HG03565 (cell line): ENCODE measurements around the gene SOHLH2.

Experiments used
- ATAC-seq: cut with Tn5 transposase; IDR thresholded peaks from one replicate; pipeline ENCODE4 v1.9.1; 2021; ENCODE audit warnings: mild to moderate bottlenecking, moderate library complexity; ENCODE audit not compliant: unreplicated experiment

Gene SOHLH2

DNA sequence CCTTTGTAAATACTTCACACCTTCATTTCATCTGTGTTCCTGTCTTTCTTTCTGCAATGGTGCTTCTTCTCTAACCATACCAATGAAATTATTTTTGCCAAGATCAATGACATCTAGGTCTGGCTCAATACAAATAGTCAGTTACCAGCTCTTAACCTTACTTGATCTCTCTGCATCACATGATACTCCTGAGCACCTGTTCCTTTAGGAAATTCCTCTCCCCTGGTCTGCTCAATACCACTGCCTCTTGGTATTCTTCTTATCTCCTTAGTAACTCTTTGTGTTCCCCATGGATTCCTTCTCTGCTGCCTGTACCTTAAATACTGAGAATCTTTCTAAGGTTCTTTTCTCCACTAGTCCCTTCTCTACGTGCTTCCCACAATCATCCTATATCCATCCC lies 25.9 kb downstream of the SOHLH2 start:
- ATAC-seq = no peak

DNA sequence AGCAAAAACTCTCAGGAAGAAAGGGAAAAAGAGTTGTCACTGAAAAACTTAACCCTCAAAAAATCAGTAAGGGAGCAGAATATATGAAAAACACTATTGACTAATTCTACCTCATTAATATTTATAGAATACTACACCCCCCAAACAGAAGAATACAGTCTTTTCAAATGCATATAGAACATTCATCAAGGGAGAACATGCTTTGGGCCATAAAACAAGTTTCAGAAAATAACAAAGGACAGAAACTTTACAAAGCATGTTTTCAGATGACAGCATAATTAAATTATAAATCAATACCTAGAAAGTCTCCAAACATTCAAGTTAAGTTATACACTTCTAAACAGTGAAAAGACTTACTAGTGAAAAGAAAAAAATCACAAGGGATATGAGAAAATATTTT lies 30.5 kb downstream of the SOHLH2 start:
- no peak for ATAC-seq

DNA sequence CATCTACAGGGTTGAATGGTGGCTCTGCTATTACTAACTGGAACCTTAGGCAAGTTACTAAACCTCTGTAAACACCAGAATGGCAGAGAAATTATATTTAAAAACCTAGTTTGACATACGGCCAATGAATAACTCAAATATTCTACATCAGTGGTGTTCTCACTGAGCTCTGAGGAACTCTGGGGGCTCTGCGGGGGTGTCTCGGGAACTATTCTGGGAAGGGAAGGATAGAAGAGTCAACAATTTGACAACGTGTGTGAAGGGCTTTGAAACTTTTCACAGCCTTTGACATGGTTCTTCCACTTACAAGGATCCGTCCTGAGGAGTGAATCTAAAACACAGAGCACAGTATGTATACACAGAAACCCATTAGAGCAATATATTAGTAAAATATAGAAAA lies 38.7 kb downstream of the SOHLH2 start:
- no peak for ATAC-seq

DNA sequence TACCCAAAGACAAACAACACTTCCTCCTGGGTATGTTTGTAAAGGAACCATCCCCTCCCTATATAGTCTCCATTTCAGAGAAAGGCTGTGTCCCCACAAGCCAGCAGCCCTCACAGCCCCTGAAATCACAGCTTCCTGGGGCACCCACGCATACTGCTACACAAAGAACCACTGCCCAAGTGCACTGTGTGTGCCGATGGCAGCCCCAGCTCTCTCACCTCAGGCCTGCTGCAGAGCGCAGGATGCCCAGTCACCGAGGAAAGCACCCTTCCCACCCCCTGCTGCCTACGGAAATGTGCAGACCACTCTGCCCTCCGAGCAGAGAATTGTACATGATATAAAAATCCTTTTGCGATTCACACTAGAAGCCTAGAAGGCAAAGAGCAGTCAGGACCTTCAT lies 39.4 kb downstream of the SOHLH2 start:
- ATAC-seq = no peak

DNA sequence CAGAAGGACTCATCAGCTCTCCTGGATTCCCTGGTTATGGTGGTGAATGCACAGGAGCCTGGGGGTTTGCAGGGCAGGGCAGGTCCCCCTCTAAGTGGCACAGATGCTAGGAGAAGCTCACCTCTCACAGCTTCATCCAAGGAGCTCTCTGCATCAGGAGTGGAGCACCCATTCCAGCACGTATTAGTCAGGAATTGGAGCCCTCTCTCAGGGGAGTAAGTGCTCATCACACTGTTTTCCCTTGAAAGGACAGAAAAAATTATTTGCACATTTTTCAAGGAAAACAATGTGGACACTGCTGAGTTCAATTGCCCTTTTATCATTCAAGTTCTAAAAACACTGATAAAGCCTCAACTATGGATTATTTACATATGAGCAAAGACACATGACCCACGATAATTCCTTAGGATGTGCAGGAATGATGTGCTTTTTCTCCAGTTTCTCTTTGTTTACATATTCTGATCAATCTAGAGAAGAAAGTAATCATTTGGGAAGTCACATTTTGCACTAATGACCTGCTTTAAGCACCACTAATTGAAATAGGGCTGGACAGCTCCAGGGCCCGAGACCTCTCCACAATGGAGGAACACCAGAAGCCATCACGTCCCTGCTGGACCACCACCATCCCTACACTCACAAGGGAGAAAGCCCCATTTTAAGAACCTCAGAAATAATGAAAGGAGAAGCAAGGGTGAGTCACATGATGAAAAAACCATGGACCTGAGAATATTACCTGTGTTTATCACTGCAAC lies 40.6 kb downstream of the SOHLH2 start:
- ATAC-seq = no peak

DNA sequence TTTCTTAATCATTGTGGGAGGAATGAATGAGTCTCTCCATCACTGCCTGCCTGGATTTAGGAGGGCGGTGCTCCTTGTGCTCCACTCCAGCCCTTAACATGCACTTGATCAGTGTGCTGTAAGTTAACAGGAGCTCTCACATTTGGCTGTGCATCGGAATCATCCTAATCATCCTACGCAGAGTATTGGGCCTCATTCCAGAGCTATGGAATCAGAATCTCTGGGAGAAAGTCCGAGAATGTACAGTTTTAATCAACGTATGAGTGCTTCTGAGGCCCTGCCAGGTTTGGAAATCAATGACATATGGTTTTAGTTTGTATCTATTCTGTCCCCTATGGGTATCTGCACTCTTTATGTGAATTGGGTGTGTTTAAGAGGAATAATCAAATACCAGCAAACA lies 48.3 kb downstream of the SOHLH2 start:
- ATAC-seq = no peak

DNA sequence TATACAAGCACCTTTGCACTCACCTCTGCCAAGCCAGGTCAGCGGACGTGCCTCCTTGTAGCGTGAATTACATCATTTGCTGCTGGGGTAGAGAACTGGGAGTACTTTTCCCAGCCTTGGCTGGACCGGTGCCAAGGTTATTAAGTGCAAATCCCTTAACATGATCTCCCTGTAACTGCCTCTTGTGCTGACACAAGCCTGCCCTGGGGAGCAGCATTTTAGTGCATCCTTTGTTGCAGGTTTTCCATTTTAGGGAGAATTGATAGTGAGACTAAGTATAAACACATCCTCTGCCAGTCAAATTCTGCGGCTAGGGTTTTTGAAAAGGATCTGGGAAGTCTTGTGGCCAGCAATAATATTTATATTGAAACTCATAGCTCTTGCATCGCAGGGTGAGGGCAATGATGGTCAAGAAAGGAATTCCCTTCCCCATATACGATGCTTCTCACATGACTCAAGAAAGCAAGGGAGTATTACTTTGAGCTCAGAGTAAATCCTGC lies 50.5 kb downstream of the SOHLH2 start:
- ATAC-seq = no peak

DNA sequence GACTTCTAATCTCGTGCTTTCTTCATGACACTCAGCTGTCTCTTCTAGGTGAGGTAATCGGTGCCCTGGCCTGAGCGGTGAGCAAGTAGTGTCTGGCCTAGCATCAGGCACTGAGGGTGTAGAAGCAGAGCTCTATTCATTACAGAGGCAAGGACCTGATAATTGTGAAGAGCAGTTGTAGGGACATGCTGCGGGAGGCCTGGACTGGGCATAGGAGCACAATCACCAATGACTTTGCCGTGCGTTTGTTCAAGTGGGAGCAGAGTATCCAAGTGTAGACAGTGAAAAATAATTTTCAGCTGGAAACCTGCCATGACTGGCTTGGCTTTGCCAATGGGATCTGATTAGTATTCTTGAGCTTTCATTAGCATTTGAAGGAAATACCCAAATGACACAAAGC lies 51.1 kb downstream of the SOHLH2 start:
- ATAC-seq = no peak

DNA sequence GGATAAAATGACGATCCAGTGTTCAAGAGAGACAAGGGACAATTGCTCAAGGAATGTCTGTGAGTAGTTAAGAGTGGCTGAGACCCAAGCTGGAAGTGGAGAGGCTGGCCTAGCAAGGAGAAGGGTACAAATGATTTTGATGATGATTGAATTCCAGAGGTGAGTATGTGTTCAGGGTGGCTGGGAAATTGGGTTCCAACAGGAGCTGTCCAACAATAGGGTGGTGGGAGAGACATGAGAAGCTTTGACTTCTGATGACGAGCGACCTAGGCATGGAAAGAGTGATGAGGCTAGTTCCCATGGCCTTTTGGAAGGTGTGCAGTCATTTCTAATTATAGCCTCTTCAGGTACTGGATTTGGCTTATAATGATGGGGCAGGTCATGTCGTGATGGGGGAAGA lies 54.1 kb downstream of the SOHLH2 start:
- ATAC-seq = no peak

DNA sequence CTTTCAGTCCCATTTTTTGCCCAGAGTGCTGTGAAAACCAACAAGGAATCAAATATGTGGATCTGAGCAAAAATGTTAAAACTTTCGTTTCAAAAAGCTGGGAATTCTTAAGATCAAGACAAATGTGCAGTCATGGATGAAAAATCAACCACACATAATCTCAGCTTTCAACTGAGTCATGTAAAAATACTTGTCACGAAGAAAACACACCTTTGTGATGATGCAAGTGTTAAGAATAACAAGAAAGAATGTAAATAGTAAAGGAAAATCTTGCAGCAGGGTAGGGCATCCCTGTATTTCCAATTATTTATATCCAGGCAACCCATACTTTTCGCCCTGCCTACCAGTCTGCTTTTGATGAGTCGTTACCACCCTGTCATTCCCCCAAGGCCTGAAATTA lies 55.7 kb downstream of the SOHLH2 start:
- ATAC-seq = no peak

DNA sequence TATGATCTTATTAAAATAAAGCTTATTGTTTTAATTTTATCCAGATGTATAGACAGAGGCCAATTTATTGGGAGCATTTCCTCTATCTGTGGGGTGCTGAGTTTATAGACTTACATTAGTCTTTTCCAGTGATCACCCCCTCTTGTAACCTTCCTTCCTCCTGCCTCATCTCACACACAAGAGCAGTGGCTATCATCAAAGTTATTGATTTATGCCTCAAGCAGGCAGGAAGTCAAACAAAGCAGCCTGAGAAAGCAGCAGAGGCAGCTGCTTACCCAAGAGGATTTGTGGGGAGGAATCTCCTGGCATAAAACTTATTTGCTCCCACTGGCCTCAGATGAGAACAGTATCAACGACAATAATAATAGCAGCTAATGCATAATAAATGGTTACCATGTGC lies 56.9 kb downstream of the SOHLH2 start:
- no peak for ATAC-seq

DNA sequence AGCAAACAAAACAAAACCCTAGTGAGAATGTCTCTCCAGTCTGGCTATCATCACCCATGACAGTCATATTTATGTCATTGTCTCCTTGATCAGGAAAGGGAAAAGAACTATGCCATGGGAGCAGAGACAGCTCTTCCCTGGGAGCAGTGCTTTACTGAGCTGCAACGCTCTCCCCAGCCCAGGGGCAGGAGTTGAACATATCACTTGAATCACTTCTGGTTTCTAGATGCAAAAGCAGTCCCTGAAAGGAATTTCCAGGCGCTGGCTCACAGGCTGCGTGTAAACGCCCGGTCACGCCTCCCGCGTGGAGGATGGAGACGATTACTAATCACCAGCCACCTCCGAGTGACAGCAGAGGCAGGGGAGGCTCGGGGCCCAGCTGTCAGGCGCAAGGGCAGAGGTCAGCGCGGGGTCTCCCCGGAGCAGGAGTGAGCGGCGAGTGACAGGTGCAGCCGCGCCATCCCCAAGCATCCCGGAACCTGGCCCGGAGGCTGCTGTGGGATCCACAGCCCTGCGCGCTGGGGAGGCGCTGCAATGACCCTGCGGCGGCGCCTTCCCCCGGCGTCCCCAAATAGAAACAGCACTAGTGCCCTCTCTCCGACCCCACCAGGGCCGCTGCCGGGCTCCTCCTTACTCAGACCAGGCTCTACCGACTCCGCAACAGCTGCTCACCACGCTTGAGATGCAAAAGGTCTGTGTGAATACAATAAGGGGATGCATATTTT lies 59.6 kb downstream of the SOHLH2 start:
- ATAC-seq = no peak

DNA sequence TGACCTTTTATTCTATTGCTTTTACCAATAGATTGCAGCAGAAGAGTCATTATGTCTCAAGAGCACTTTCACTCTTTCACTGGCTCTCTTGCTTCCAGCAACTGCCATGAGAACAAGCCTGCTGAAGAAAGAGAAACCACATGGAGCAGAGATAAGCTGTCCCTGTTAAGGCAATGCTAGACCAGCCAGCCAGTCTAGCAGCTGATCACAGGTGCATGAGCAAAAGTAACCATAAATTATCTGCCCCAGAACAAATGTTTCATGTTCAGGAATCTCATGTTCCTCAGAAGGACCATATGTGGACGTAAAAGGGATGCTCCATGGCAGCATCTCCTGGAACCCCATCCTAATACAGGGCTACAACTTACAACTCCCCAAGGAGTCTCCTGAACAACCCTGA lies 62.8 kb downstream of the SOHLH2 start:
- no peak for ATAC-seq

DNA sequence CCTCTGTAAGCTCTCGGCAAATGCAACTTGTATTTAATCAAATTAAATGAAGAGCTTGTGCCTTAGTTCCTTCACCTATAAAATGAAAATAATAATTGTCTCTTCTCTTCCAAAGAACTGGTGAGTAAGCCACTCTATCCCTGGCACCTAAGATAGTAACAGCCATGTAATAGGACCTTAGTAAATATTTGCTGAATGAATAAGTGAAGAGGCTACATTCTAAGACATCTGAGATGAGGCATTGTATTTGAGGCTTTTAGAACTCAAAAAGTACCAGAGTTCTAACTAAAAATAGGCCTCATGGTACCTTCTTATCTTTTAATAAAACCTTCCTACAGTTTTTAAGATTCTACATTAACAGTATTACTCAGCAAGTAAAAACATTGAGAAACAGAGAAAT lies 65.9 kb downstream of the SOHLH2 start:
- ATAC-seq = no peak

DNA sequence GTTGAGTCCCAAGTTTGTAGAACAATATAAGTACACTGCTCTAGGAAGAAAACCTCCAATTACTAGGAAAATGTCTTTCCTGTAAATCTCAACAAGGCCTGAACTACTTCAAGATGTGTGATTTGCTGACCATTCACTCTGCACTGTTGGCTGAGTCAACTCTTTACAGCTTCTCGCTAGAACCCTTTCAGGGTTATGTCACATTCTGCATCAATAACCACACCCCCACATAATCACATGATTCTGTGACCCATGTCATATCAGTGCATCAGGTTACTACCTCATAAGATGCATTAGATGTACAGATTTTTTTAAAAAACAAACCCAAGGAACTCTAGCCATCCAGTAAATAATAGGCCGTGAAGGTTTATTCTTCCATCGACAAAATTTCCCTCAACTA lies 67.0 kb downstream of the SOHLH2 start:
- ATAC-seq = no peak

DNA sequence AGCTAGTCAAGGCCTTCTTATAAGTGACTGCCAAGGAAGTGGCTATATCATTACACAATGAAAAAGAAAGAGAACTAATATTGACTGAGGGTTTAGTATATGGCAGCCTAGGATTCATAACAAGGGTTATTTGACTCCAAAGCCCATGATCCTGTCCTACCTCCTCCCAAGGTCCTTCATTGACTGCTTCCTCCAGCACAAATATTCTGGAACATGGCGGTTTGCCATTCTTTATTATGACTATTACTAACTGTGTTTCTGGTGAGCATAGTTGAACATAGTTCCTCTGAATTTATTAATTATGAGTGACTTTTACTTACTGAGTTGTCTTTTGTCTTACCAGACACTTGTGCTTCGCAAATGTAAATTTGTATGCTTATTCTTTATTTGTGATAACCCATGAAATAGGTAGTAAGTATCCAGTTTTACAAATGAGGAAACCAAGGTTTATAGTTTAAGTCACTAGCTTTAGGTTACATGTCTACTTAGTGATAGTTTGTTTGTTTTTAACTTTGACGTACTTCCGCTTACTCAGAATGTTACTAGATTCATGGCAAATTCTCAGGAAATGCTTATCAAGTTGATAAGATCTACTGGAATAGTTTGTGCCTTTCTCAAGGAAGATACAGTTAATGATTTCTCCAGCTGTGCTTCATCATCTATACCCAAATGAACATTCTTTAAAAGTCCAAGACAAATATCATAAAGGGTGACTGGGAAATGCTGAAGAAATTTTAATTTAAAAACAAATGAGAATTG lies 67.7 kb downstream of the SOHLH2 start:
- ATAC-seq = no peak

DNA sequence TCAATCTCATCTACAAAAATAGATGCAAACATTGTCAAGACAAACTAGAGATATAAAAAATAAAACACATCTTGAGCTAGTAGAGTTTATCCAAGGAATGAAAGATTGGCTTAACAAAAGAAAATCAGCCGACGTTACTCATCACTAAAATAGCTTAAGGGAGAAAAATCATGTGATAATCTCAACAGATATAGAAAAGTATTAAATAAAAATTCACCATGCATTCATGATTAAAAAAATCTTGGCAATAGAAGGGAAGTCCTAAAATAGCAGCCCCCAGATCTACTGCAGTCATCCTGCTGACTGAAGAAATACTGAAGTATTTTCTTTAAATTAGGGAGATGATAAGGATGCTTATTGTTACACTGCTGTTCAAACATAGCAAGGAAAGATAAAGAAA lies 70.6 kb downstream of the SOHLH2 start:
- no peak for ATAC-seq

DNA sequence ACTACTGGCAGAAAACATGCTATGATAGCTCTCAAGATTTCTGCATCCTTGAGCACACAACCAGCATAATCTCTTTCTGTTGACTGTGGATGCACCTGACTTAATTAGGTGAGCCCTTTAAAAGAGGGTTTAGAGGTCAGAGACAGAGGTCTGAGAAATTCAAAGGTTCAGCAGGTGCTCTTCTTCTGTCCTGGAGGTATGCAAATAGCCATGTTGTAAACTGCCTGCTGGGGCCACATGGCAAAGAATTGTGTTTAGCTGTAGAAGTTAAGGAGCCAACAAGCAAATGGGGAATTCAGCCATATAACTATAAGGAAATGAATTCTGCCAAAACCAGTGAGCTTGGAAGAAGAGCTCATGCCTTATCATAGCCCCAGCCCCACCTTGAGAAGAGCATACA lies 71.6 kb downstream of the SOHLH2 start:
- ATAC-seq = no peak

DNA sequence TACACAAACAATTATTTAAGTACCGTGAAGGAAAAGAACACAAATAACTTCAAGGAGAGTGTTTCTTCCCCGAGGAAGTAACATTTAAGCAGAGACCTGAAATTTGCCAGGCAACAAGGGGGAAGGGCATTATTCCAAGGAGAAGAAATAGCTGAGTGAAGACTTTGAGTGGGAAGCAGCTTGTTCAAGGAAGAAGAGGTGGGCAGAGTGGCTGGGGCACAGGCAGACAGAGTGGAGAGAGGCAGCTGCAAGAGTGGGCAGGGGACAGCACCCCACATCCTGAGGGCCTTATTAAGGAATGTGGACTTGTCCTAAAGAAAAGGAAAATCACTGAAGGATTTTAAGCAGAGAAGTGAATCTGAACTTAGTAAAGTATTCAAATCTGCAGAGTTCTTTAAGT lies 78.5 kb downstream of the SOHLH2 start:
- ATAC-seq = no peak

DNA sequence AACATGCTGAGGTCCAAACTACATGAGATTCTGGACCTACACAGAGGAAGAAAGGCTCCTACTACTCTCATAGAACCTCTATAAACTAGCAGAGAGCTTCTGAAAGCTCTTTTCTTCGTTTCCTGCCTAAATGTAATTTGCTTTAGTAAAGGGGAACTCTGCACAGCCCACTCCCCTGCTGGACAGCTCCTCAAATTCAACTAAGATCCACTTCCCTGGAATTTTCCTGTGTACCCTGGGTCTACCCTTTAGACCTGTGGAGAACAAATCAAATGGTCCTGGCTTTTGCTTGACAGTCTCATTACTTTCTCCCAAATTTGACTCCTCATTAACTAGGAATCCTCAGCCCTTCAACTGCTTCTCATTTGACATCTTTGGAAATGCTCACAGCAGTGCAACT lies 79.7 kb downstream of the SOHLH2 start:
- no peak for ATAC-seq

DNA sequence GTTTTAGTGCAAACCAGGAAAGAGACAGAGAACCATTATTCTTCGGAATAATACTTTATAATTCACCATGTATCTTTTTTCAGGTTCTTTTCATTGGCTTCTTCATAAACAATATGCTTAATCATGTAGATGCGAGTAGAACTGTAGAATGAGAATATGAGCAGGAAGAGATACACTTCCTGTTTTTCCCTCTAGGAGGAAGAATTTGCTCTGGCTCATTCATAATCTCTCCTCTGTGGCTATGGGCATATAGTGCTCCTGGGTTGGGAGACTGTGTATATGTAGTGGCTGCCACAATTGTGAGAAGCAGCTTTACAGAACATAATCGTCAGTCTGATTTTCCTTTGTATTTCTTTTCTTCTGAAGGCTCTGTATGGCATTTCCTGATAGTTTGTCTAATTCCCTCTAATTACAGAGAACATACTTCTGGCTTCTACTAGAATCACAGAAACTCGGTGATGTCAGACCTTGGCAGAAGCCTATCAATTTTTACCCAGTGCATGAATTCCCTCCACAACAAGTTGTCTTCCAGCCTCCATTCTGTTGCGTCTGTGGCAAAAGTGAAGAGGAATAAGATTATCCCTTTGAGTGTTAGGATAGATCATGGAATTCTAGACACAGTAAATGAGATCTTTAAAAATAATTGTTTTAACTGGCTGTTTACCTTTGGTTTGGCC lies 80.3 kb downstream of the SOHLH2 start:
- ATAC-seq = no peak
